Measurements from ENCODE around the gene ADAMTS16. TPM values are rescaled to one million over a fixed set of nuclear protein-coding genes. Genes with fewer than 3 reads are reported as not detected.

The ADAMTS16 gene
- total RNA-seq, 1 experiment from 2014 or later = not detected

GRCh38 chr5:5335107-5335506, 195.0 kb downstream of the ADAMTS16 start:
- H3K9me2 ChIP-seq (replicated peaks; ENCODE audit: insufficient read depth, low read length) = no peaks in the 10 kb centered on the region
- H3K9ac ChIP-seq (ENCODE audit: low read length) = no peak overlapping the region
- no peaks in the 10 kb centered on the region for H3K36me3 ChIP-seq (ENCODE audit: insufficient read depth, low read length)
- H3K27ac ChIP-seq (ENCODE audit: low read length) = no peak overlapping the region
- no peaks in the 10 kb centered on the region for H3K27me3 ChIP-seq (ENCODE audit: low read length)
- no peak overlapping the region for H3K4me2 ChIP-seq (ENCODE audit: low read depth, low read length, poor library complexity, severe bottlenecking)
- no peaks in the 10 kb centered on the region for H3K9me3 ChIP-seq (ENCODE audit: low read length)
- no peak overlapping the region for H3K4me3 ChIP-seq (ENCODE audit: low read length)
- no peaks in the 10 kb centered on the region for H3K79me2 ChIP-seq (ENCODE audit: low read length)
- no peak for DNase-seq
- H4K20me1 ChIP-seq (ENCODE audit: insufficient read depth, low read depth, low read length) = no peaks in the 10 kb centered on the region
- no peaks in the 10 kb centered on the region for H3K4me1 ChIP-seq (ENCODE audit: low read length)
- no peak overlapping the region for H2AFZ ChIP-seq (ENCODE audit: low read length)

- H3K9me2 ChIP-seq (replicated peaks; ENCODE audit: insufficient read depth, low read length) = no peaks in the 10 kb centered on the region
- no peaks in the 10 kb centered on the region for H3K79me2 ChIP-seq (ENCODE audit: low read length)
- H3K9ac ChIP-seq (ENCODE audit: low read length) = no peak overlapping the region
- no peak overlapping the region for H3K27ac ChIP-seq (ENCODE audit: low read length)
- DNase-seq = no peak
- H3K9me3 ChIP-seq (ENCODE audit: low read length) = no peaks in the 10 kb centered on the region
- H3K27me3 ChIP-seq (ENCODE audit: low read length) = no peaks in the 10 kb centered on the region
- H3K4me1 ChIP-seq (ENCODE audit: low read length) = no peaks in the 10 kb centered on the region
- H3K4me2 ChIP-seq (ENCODE audit: low read depth, low read length, poor library complexity, severe bottlenecking) = no peak overlapping the region
- no peak overlapping the region for H2AFZ ChIP-seq (ENCODE audit: low read length)
- H3K4me3 ChIP-seq (ENCODE audit: low read length) = no peak overlapping the region
- H4K20me1 ChIP-seq (ENCODE audit: insufficient read depth, low read depth, low read length) = no peaks in the 10 kb centered on the region
- H3K36me3 ChIP-seq (ENCODE audit: insufficient read depth, low read length) = no peaks in the 10 kb centered on the region
Measured at GRCh38 chr5:5335700-5336264, 195.7 kb downstream of the ADAMTS16 start.

- Histone ChIP-seq H2AFZ (ENCODE audit: low read length) (no peak overlapping the region), H3K27me3 (ENCODE audit: low read length) (no peaks in the 10 kb centered on the region; the same call in 1 of the 2 replicates), H3K9me3 (ENCODE audit: low read length) (no peaks in the 10 kb centered on the region), H3K9me2 (replicated peaks; ENCODE audit: insufficient read depth, low read length) (no peaks in the 10 kb centered on the region), H3K4me3 (ENCODE audit: low read length) (no peak overlapping the region), H3K4me1 (ENCODE audit: low read length) (no peaks in the 10 kb centered on the region), H3K79me2 (ENCODE audit: low read length) (no peaks in the 10 kb centered on the region), H3K36me3 (ENCODE audit: insufficient read depth, low read length) (no peaks in the 10 kb centered on the region), H3K9ac (ENCODE audit: low read length) (no peak overlapping the region), H3K4me2 (ENCODE audit: low read depth, low read length, poor library complexity, severe bottlenecking) (no peak overlapping the region), H3K27ac (ENCODE audit: low read length) (no peak overlapping the region), H4K20me1 (ENCODE audit: insufficient read depth, low read depth, low read length) (no peaks in the 10 kb centered on the region)
- no peak for DNase-seq
Measured at GRCh38 chr5:5339257-5339656, 199.1 kb downstream of the ADAMTS16 start.

GRCh38 chr5:5340206-5340729, 200.1 kb downstream of the ADAMTS16 start:
- H3K4me2 ChIP-seq (ENCODE audit: low read depth, low read length, poor library complexity, severe bottlenecking) = no peak overlapping the region
- no peak overlapping the region for H3K4me3 ChIP-seq (ENCODE audit: low read length)
- H3K27ac ChIP-seq (ENCODE audit: low read length) = no peak overlapping the region
- H3K9me3 ChIP-seq (ENCODE audit: low read length) = no peaks in the 10 kb centered on the region
- H2AFZ ChIP-seq (ENCODE audit: low read length) = no peak overlapping the region
- no peaks in the 10 kb centered on the region for H3K36me3 ChIP-seq (ENCODE audit: insufficient read depth, low read length)
- H3K4me1 ChIP-seq (ENCODE audit: low read length) = no peaks in the 10 kb centered on the region
- no peaks in the 10 kb centered on the region for H3K79me2 ChIP-seq (ENCODE audit: low read length)
- H3K9ac ChIP-seq (ENCODE audit: low read length) = no peak overlapping the region
- no peaks in the 10 kb centered on the region for H3K9me2 ChIP-seq (replicated peaks; ENCODE audit: insufficient read depth, low read length)
- H3K27me3 ChIP-seq (ENCODE audit: low read length) = no peaks in the 10 kb centered on the region; the same call in 1 of the 2 replicates
- DNase-seq = no peak
- H4K20me1 ChIP-seq (ENCODE audit: insufficient read depth, low read depth, low read length) = no peaks in the 10 kb centered on the region

GRCh38 chr5:5341531-5342292, 201.6 kb downstream of the ADAMTS16 start:
- Histone ChIP-seq H3K27ac (ENCODE audit: low read length) (no peak overlapping the region), H3K27me3 (ENCODE audit: low read length) (no peaks in the 10 kb centered on the region; the same call in 1 of the 2 replicates), H3K4me1 (ENCODE audit: low read length) (no peaks in the 10 kb centered on the region), H4K20me1 (ENCODE audit: insufficient read depth, low read depth, low read length) (no peaks in the 10 kb centered on the region), H2AFZ (ENCODE audit: low read length) (no peak overlapping the region), H3K36me3 (ENCODE audit: insufficient read depth, low read length) (no peaks in the 10 kb centered on the region), H3K9ac (ENCODE audit: low read length) (no peak overlapping the region), H3K9me3 (ENCODE audit: low read length) (no peaks in the 10 kb centered on the region), H3K4me3 (ENCODE audit: low read length) (no peak overlapping the region), H3K79me2 (ENCODE audit: low read length) (no peaks in the 10 kb centered on the region), H3K9me2 (replicated peaks; ENCODE audit: insufficient read depth, low read length) (no peaks in the 10 kb centered on the region), H3K4me2 (ENCODE audit: low read depth, low read length, poor library complexity, severe bottlenecking) (no peak overlapping the region)
- no peak for DNase-seq

GRCh38 chr5:5342784-5343183, 202.7 kb downstream of the ADAMTS16 start:
- Histone ChIP-seq H3K4me2 (ENCODE audit: low read depth, low read length, poor library complexity, severe bottlenecking) (no peak overlapping the region), H3K9me3 (ENCODE audit: low read length) (no peaks in the 10 kb centered on the region), H3K27ac (ENCODE audit: low read length) (no peak overlapping the region), H3K36me3 (ENCODE audit: insufficient read depth, low read length) (no peaks in the 10 kb centered on the region), H3K9me2 (replicated peaks; ENCODE audit: insufficient read depth, low read length) (no peaks in the 10 kb centered on the region), H3K27me3 (ENCODE audit: low read length) (no peaks in the 10 kb centered on the region; the same call in 1 of the 2 replicates), H3K4me1 (ENCODE audit: low read length) (no peaks in the 10 kb centered on the region), H3K4me3 (ENCODE audit: low read length) (no peak overlapping the region), H4K20me1 (ENCODE audit: insufficient read depth, low read depth, low read length) (no peaks in the 10 kb centered on the region), H3K79me2 (ENCODE audit: low read length) (no peaks in the 10 kb centered on the region), H3K9ac (ENCODE audit: low read length) (no peak overlapping the region), H2AFZ (ENCODE audit: low read length) (no peak overlapping the region)
- no peak for DNase-seq

- Histone ChIP-seq H3K9me3 (ENCODE audit: low read length) (no peaks in the 10 kb centered on the region), H4K20me1 (ENCODE audit: insufficient read depth, low read depth, low read length) (no peaks in the 10 kb centered on the region), H3K79me2 (ENCODE audit: low read length) (no peaks in the 10 kb centered on the region), H3K9me2 (replicated peaks; ENCODE audit: insufficient read depth, low read length) (no peaks in the 10 kb centered on the region), H3K4me2 (ENCODE audit: low read depth, low read length, poor library complexity, severe bottlenecking) (no peak overlapping the region), H3K27ac (ENCODE audit: low read length) (no peak overlapping the region), H3K36me3 (ENCODE audit: insufficient read depth, low read length) (no peaks in the 10 kb centered on the region), H3K4me3 (ENCODE audit: low read length) (no peak overlapping the region), H3K4me1 (ENCODE audit: low read length) (no peaks in the 10 kb centered on the region), H3K27me3 (ENCODE audit: low read length) (no peaks in the 10 kb centered on the region; the same call in 1 of the 2 replicates), H2AFZ (ENCODE audit: low read length) (no peak overlapping the region), H3K9ac (ENCODE audit: low read length) (no peak overlapping the region)
- no peak for DNase-seq
Measured at GRCh38 chr5:5343568-5343967, 203.4 kb downstream of the ADAMTS16 start.

- no peak overlapping the region for H3K4me3 ChIP-seq (ENCODE audit: low read length)
- no peaks in the 10 kb centered on the region for H4K20me1 ChIP-seq (ENCODE audit: insufficient read depth, low read depth, low read length)
- H3K9ac ChIP-seq (ENCODE audit: low read length) = no peak overlapping the region
- H2AFZ ChIP-seq (ENCODE audit: low read length) = no peak overlapping the region
- no peaks in the 10 kb centered on the region for H3K36me3 ChIP-seq (ENCODE audit: insufficient read depth, low read length)
- no peak overlapping the region for H3K4me2 ChIP-seq (ENCODE audit: low read depth, low read length, poor library complexity, severe bottlenecking)
- H3K4me1 ChIP-seq (ENCODE audit: low read length) = no peaks in the 10 kb centered on the region
- H3K9me3 ChIP-seq (ENCODE audit: low read length) = no peaks in the 10 kb centered on the region
- DNase-seq = no peak
- H3K9me2 ChIP-seq (replicated peaks; ENCODE audit: insufficient read depth, low read length) = no peaks in the 10 kb centered on the region
- H3K79me2 ChIP-seq (ENCODE audit: low read length) = no peaks in the 10 kb centered on the region
- no peak overlapping the region for H3K27ac ChIP-seq (ENCODE audit: low read length)
- H3K27me3 ChIP-seq (ENCODE audit: low read length) = no peaks in the 10 kb centered on the region; the same call in 1 of the 2 replicates
Measured at GRCh38 chr5:5344051-5344571, 204.0 kb downstream of the ADAMTS16 start.
